Nephron (organoid): Measurements from ENCODE around the gene GALNT2.
A peak's percentile ranks its signal among the peaks of the same experiment; 100 is the strongest.

ENCODE experiments used
- H3K27ac Mint-ChIP-seq, 3 experiments: 2 replicates each; pipeline ENCODE4 v1.8.0; 2020; ENCODE audit warnings: mixed read lengths in 3 of 3, mild to moderate bottlenecking in 2 of 3, moderate library complexity in 1 of 3
- H3K27me3 Mint-ChIP-seq: 2 replicates; pipeline ENCODE4 v1.8.0; 2021; ENCODE audit warnings: low read depth, mild to moderate bottlenecking, moderate library complexity, mixed read lengths
- H3K36me3 Mint-ChIP-seq: 2 replicates; pipeline ENCODE4 v1.8.0; 2020; ENCODE audit warnings: low read depth, mixed read lengths
- H3K4me1 Mint-ChIP-seq: 2 replicates; pipeline ENCODE4 v1.8.0; 2020; ENCODE audit warnings: mixed read lengths
- H3K4me3 Mint-ChIP-seq, 3 experiments: 2 replicates each; pipeline ENCODE4 v1.8.0; 2020; ENCODE audit warnings: mild to moderate bottlenecking in 3 of 3, mixed read lengths in 3 of 3, moderate library complexity in 2 of 3
- H3K9me3 Mint-ChIP-seq: 2 replicates; pipeline ENCODE4 v1.8.0; 2020; ENCODE audit warnings: mixed read lengths
- CTCF ChIP-seq, 3 experiments: fragments of 200-600 bp; sonication (generic); IDR thresholded peaks; one replicate each; pipeline ENCODE4 v1.5.0; 2021; ENCODE audit warnings: antibody characterized with exemption in 3 of 3; ENCODE audit not compliant: unreplicated experiment in 3 of 3

The GALNT2 gene

GRCh38 chr1:230211436-230212145 lies 144.6 kb downstream of the GALNT2 start:
- Mint-ChIP-seq H3K27me3 (no peaks in the 10 kb centered on the region), H3K9me3 (peaks cover 6% of the 10 kb centered on the region), H3K4me1 (peaks cover 59% of the 10 kb centered on the region), H3K27ac (no peak overlapping the region), H3K4me3 (no peak overlapping the region), H3K36me3 (peaks cover 18% of the 10 kb centered on the region)
- TF ChIP-seq CTCF (IDR thresholded peaks at IDR 0.05; ENCODE audit: unreplicated experiment in 3 of 3) = no peak

- Mint-ChIP-seq H3K27me3 (no peaks in the 10 kb centered on the region), H3K9me3 (peaks cover 6% of the 10 kb centered on the region), H3K4me3 (no peak overlapping the region), H3K27ac (no peak overlapping the region), H3K4me1 (peaks cover 59% of the 10 kb centered on the region), H3K36me3 (peaks cover 18% of the 10 kb centered on the region)
- no peak for TF ChIP-seq CTCF (IDR thresholded peaks at IDR 0.05; ENCODE audit: unreplicated experiment in 3 of 3)
Measured at GRCh38 chr1:230212405-230212936, 145.4 kb downstream of the GALNT2 start.

GRCh38 chr1:230215031-230215430 lies 148.0 kb downstream of the GALNT2 start:
- H3K4me3 Mint-ChIP-seq = no peak overlapping the region
- H3K27ac Mint-ChIP-seq = peak overlapping the region; percentile 42 to 72 (median 63)
- TF ChIP-seq CTCF (IDR thresholded peaks at IDR 0.05; ENCODE audit: unreplicated experiment in 3 of 3) = peak; percentile 32 to 51 (median 39)
- H3K9me3 Mint-ChIP-seq = peaks cover 6% of the 10 kb centered on the region
- H3K36me3 Mint-ChIP-seq = peaks cover 19% of the 10 kb centered on the region
- H3K4me1 Mint-ChIP-seq = peaks cover 41% of the 10 kb centered on the region
- no peaks in the 10 kb centered on the region for H3K27me3 Mint-ChIP-seq

GRCh38 chr1:230215529-230215928 lies 148.5 kb downstream of the GALNT2 start:
- Mint-ChIP-seq H3K27me3 (no peaks in the 10 kb centered on the region), H3K27ac (peak overlapping the region; percentile 42 to 72 (median 63)), H3K4me3 (no peak overlapping the region), H3K9me3 (peaks cover 6% of the 10 kb centered on the region), H3K36me3 (peaks cover 19% of the 10 kb centered on the region), H3K4me1 (peaks cover 36% of the 10 kb centered on the region)
- no peak for TF ChIP-seq CTCF (IDR thresholded peaks at IDR 0.05; ENCODE audit: unreplicated experiment in 3 of 3)

GRCh38 chr1:230216896-230217295 lies 149.9 kb downstream of the GALNT2 start:
- TF ChIP-seq CTCF (IDR thresholded peaks at IDR 0.05; ENCODE audit: unreplicated experiment in 3 of 3) = no peak
- peak overlapping the region in 1 of 3 experiments; percentile 5 for H3K27ac Mint-ChIP-seq
- H3K4me1 Mint-ChIP-seq = peaks cover 42% of the 10 kb centered on the region

GRCh38 chr1:230218667-230219066 lies 151.6 kb downstream of the GALNT2 start:
- Mint-ChIP-seq H3K27me3 (no peaks in the 10 kb centered on the region), H3K9me3 (peaks cover 4% of the 10 kb centered on the region), H3K4me1 (peaks cover 48% of the 10 kb centered on the region), H3K4me3 (no peak overlapping the region), H3K36me3 (peaks cover 13% of the 10 kb centered on the region), H3K27ac (no peak overlapping the region)
- no peak for TF ChIP-seq CTCF (IDR thresholded peaks at IDR 0.05; ENCODE audit: unreplicated experiment in 3 of 3)

More at GRCh38 chr1:230216896-230217295, 149.9 kb downstream of the GALNT2 start:
- peaks cover 19% of the 10 kb centered on the region for H3K36me3 Mint-ChIP-seq
- no peaks in the 10 kb centered on the region for H3K27me3 Mint-ChIP-seq
- H3K9me3 Mint-ChIP-seq = peaks cover 6% of the 10 kb centered on the region
- no peak overlapping the region for H3K4me3 Mint-ChIP-seq
